ENCODE measurements around the gene PVALEF. TPM values are rescaled to one million over a fixed set of nuclear protein-coding genes. Genes with fewer than 3 reads are reported as not detected.

The PVALEF gene
- total RNA-seq, 4 donors from 2014 or later: not detected

- H3K9me3 ChIP-seq: no peaks in the 10 kb centered on the region
- ATAC-seq: no peak
- DNase-seq: no peak
- H3K4me3 ChIP-seq: no peak overlapping the region
- no peaks in the 10 kb centered on the region for H3K4me1 ChIP-seq
- in situ Hi-C loops (cut with MboI; ENCODE audit: low sequenced_read_pairs in 4 of 4): no loop called here
- H3K36me3 ChIP-seq: no peaks in the 10 kb centered on the region
- intact Hi-C loops (cut with DNase I; ENCODE audit: low total_unique reads): no loop called here
- no peaks in the 10 kb centered on the region for H3K27me3 ChIP-seq
- TF ChIP-seq, protein P1, sequence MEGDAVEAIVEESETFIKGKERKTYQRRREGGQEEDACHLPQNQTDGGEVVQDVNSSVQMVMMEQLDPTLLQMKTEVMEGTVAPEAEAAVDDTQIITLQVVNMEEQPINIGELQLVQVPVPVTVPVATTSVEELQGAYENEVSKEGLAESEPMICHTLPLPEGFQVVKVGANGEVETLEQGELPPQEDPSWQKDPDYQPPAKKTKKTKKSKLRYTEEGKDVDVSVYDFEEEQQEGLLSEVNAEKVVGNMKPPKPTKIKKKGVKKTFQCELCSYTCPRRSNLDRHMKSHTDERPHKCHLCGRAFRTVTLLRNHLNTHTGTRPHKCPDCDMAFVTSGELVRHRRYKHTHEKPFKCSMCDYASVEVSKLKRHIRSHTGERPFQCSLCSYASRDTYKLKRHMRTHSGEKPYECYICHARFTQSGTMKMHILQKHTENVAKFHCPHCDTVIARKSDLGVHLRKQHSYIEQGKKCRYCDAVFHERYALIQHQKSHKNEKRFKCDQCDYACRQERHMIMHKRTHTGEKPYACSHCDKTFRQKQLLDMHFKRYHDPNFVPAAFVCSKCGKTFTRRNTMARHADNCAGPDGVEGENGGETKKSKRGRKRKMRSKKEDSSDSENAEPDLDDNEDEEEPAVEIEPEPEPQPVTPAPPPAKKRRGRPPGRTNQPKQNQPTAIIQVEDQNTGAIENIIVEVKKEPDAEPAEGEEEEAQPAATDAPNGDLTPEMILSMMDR (IDR thresholded peaks at IDR 0.05 in 4 of 5, conservative IDR thresholded peaks at IDR 0.05 in 1 of 5): no peak
- no peak for TF ChIP-seq POLR2A (IDR thresholded peaks at IDR 0.05)
- no peak overlapping the region for H3K27ac ChIP-seq
These were observed 42.6 kb downstream of the PVALEF start for GRCh38 chr17:81207610-81208581.

GRCh38 chr17:81208651-81209050 lies 43.3 kb downstream of the PVALEF start:
- DNase-seq: no peak
- no peak for ATAC-seq
- Histone ChIP-seq H3K9me3 (no peaks in the 10 kb centered on the region), H3K4me3 (no peak overlapping the region), H3K27me3 (no peaks in the 10 kb centered on the region), H3K36me3 (no peaks in the 10 kb centered on the region), H3K27ac (no peak overlapping the region), H3K4me1 (no peaks in the 10 kb centered on the region)
- in situ Hi-C loops (cut with MboI; ENCODE audit: low sequenced_read_pairs in 4 of 4): no loop called here
- no peak for TF ChIP-seq POLR2A (IDR thresholded peaks at IDR 0.05)
- TF ChIP-seq, protein P1 (IDR thresholded peaks at IDR 0.05 in 4 of 5, conservative IDR thresholded peaks at IDR 0.05 in 1 of 5): no peak
- intact Hi-C loops (cut with DNase I; ENCODE audit: low total_unique reads): no loop called here

- Histone ChIP-seq H3K4me1 (no peaks in the 10 kb centered on the region), H3K4me3 (no peak overlapping the region), H3K9me3 (no peaks in the 10 kb centered on the region), H3K36me3 (no peaks in the 10 kb centered on the region), H3K27ac (no peak overlapping the region), H3K27me3 (no peaks in the 10 kb centered on the region)
- no peak for DNase-seq
- in situ Hi-C loops (cut with MboI; ENCODE audit: low sequenced_read_pairs in 4 of 4): no loop called here
- intact Hi-C loops (cut with DNase I; ENCODE audit: low total_unique reads): no loop called here
- TF ChIP-seq POLR2A (IDR thresholded peaks at IDR 0.05): no peak
- TF ChIP-seq, protein P1 (IDR thresholded peaks at IDR 0.05 in 4 of 5, conservative IDR thresholded peaks at IDR 0.05 in 1 of 5): no peak
- ATAC-seq: no peak
These were observed 43.8 kb downstream of the PVALEF start for GRCh38 chr17:81209141-81209540.

DNA sequence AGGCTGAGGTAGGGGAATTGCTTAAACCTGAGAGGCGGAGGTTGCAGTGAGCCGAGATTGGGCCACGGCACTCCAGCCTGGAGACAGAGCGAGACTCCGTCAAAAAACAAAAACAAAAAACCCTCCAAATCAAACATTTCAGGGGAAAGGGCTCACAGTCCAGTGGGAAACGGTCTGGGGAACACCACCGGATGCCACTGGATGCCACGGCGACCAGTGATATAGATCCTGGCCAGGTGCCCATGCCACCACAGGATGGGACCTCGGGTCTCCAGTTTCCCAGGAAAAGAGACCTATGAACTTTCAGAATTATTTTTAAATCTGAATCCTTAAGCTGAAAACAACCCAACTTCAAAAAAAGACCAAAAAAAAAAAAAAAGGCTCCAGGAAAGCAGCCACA lies 45.2 kb downstream of the PVALEF start:
- Histone ChIP-seq H3K9me3 (no peaks in the 10 kb centered on the region), H3K4me1 (no peaks in the 10 kb centered on the region), H3K27me3 (no peaks in the 10 kb centered on the region), H3K4me3 (no peak overlapping the region), H3K36me3 (no peaks in the 10 kb centered on the region), H3K27ac (no peak overlapping the region)
- intact Hi-C loops (cut with DNase I; ENCODE audit: low total_unique reads): no loop called here
- ATAC-seq (no peak), DNase-seq (no peak)
- TF ChIP-seq POLR2A (IDR thresholded peaks at IDR 0.05): no peak
- TF ChIP-seq, protein P1 (IDR thresholded peaks at IDR 0.05 in 4 of 5, conservative IDR thresholded peaks at IDR 0.05 in 1 of 5): no peak
- in situ Hi-C loops (cut with MboI; ENCODE audit: low sequenced_read_pairs in 4 of 4): no loop called here
